ENCODE results near the gene GRB7.
A peak's percentile ranks its signal among the peaks of the same experiment; 100 is the strongest.

Gene GRB7

DNA sequence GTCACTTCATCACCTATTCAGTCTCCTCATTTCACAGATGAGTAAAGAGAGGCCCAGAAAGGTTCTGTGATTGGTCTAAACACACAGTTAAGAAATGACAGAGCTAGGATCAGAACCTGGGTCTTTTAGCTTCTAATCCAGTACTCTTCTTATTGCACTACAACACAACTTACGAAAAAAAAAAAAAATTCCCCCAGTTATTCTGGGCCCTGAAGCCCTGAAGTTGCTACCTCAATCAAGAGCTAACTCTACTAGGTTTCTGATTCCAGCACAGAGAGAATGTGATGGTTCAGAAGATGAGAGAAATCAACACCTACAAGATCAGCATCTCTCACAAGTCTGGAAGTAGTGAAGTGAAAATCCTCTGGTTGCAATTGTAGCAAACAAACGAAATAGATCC is 37.3 kb downstream of the GRB7 start:
- DNase-seq, result no peak

DNA sequence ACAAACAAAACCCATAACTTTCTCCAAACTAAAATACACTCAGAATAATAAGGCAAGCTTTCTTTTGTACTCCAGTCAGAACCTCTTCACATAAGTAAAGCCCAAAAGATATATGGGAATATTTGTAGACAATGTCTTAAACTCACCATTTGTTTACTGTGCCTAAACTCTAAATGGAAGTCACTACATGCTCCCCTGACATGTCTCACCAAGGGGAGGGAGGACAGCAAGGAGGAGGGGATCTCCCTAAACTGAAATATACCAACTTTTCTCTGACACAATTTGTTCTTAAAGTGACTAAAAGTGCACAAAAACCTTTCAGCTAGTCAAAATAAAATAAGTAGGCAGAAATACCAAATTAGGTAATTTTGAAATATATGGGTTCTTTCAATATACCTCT is 38.5 kb downstream of the GRB7 start:
- no peak for DNase-seq

DNA sequence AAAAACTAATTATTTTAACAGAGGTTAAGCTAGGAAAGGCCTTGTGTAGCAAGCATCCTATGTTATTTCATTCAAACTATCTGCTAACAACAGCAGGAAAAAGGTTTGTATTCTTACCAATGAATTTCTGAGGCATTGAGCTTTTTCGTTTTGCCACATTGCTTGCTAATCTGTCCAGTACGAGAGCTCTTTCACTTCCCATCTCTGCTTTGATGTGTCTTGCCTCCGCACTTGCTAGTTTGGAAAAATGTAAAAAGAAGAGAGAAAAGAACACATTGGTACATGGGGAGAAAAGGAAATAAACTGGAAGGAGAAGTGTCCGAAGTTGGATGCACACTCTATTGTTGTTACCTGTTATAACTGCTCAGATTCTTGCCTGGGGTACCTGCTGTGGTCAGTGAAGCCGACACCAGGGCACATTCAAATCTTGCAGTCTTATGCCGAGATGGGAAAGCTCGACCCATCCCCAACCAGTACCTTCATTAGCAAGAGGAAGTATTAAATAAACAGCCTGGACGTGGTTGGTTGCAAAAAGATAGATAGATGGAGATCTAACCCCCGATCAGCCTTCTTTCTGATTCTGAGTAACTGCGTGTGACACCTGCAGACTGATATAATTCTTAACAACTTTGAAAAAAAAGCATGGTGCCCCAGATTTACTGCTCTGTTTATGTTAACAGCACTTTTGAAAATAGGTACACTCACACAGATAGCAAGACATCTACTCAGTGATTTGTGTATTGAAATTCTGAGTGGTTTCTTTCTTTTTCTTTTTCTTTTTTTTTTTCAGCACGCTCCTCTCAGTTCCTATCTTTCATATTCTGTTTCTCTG is 40.0 kb downstream of the GRB7 start:
- DNase-seq, result no peak

DNA sequence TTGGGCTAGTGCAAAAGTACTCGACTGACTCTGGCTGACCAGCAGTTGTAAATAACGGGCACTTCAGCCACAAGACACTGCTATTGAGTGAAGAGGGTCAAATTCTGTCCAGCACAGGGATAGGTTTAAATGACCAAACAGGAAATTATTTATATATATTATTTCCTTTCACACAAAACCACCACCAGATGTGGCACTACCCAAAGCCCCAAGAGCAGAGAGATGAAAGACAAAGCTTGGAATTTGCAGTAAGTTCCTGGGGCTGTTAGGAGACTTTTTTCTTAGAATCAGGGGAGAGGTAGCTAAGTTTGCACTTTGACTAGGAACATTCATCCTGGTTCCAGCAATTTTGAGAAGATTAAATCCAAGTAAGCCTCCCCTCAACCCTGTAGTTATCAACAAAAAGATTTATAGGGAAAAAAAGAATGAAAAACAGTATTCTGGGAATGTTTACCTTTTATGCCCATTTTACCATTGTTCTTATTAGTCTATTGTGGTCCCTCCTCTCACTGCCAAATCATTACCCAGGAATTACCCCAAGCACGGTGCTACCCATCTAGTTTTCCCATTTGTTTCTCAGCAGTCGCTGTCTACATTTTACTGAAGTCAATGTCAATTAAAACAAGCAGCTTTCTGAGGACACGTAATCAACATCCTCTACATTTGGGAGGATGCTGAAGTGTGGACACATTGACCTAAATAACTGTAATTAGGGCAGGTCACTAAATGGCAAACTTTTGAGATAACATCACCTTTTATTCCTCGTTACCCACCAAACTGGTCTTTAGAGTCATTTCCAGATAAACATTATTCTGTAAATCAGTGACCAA is 43.5 kb downstream of the GRB7 start:
- DNase-seq, result no peak

DNA sequence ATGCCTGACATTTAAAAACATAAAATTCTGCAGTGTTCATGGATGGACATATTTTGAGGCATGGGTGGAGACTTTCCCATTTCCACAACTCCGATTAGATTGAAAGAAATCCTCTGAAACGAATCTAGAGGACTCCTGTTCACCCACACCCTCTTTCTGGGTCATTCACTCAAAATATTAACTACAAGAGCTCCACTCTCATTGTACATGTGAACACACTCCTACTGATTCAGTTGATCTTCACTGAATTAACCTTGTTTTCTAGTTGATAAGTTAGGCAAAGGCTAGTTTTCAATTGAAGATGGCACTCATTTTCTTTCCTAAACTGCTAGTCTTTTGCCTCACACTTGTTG is 44.1 kb downstream of the GRB7 start:
- DNase-seq, result no peak

DNA sequence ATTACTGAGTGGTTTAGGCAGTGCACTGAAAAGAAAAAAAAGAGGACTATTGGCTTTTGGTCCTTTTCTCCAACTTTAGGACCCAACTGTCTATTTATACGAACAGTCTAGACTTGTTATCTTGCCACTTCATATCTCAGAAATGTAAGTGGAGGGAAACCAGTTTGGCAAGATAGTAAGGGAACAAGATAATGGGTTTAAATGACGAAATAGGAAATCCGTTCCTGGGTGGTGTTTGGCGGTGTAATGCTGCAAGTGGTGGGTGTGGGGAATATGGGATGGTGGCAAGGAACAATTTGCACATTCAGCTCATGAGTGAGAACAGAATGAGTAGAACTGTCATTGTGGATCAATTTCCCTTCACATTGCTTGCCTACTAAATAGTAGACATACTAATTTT is 44.7 kb downstream of the GRB7 start:
- no peak for DNase-seq

DNA sequence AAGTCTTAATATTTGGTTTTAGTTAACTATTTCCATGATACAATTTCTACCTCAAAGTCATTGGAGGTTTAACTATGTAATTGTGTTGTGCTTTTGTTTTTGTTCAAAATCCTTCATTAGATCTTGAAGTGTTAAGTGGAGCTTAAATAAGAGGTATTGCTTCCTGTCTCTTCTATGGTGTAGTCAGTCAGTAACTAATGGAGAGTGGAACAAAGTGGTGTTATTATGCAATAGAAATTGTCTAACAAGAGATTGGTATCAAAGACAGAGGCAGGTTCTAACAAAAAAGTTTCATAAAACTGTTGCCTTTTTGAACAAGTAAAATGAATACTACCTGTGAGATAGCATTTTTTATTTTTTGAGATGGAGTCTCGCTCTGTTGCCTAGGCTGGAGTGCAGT is 45.2 kb downstream of the GRB7 start:
- no peak for DNase-seq

DNA sequence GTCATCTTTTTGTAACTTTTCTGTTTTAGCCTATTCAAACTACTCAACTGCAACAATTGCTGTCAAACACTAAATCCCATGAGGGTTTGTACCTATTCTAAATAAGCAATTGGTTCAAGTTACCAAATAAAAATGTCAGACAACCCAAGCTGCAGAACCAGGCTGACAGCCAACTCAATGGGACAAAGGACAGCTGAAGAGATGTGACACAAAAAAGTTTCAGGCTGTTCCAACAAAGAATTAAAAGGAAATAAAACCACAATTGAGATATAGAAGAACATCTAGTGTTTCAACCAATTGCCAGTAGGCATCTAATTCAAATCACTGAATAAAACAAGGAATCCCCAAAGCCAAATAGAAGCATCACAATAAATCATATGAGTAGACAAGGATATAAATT is 49.3 kb downstream of the GRB7 start:
- DNase-seq, result no peak

DNA sequence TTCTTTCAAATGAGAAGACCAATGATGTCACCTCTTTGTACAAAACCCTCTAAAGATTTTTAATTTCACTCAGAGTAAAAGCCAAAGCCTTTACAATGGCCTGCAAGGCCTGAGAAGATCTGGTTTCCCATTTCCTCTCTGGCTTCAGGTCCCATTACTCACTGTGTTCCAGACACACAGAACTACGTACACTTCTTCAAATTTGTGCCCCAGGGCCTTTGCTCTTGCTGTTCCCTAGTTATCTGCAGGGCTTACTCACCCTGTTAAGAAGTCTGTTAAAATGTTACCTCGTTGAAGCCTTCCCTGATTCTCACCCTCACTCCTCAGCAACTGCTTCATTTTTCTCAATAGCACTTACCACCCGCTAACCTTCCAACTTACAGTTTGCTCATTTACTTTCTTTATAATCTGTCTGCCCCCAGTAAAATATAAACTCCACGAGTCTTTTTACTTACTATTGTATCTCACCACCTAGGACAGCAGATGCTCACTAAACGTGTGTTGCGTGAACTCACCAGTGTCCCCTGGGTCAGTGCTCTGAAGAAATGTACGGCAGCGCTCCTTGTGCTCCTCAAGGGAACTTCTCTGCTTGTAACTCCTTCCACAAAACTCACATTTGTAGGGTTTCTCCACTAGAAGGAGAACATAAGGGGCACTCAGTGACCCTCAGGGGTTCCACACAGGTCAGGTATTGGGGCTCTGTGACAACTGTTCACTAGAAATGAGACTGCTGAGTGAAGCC is 50.2 kb downstream of the GRB7 start:
- DNase-seq, result no peak

DNA sequence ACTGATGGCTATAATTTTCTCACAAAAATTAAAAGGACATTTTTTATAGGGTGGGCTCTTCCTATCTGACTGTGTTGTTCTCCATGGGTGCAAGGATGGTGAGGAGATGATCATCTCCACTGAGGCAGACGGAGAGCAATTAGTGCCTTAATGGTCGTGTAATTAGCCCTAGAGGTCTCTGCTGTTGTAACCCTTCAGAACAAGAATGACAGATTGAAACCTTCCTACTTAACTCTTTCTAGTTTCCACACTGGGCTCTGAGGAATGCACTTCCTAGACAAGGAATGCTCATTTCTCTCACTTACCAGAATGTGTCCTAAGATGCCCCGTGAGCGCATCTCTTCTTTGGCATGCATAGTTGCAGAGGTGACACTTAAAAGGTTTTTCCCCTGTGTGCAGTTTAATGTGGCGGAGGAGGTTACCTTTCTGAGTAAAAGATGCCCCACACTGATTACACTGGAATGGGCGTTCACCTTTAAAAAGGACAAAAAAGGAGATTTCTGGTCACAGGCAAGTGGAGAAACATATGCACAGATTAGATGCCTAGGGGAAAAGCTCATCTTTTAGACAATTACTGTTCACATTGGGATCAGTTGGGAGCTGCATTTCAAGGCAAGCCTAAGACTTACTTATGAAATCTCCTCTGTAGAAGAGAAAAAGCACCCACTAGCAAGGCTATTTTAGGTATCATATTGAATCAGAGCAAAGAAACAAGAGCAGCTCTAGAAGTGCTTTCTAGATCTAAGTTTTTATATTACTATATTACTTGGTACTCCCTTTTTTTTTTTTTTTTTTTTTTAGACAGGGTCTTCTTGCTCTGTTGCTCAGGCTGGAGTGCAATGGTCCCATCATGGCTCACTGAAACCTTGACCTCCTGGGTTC is 53.6 kb downstream of the GRB7 start:
- DNase-seq, result peak; percentile 46 to 62

DNA sequence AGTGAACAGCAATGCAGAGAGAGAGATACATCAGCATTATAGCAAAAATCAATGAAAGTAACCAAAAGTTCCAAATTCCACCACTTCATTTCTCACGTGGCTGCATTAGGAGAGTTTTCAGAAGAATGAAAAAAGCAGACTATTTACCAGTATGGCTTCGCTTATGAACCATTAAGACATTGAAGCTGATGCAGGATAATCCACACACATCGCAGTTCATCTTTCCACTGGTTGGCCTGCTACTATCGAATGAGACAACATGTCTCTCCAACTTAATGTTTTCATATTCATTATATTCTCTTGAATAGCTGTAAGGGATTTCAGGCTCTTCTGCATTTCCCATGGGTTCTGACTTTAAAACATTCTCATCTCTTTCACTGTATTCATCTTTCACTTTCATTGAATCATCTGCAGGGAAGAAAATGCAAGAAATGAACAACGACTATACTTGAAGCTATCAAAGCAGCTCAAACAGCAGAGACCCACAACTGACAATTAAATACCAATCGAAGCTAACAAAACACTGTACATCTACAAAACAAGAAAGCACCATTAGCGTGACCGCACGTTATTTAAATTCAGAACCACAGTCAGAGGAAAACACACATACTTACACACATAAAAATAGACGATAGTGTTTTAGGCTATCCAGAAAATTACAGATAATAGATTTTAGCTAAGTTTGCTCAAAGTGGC is 54.9 kb downstream of the GRB7 start:
- DNase-seq, result no peak

DNA sequence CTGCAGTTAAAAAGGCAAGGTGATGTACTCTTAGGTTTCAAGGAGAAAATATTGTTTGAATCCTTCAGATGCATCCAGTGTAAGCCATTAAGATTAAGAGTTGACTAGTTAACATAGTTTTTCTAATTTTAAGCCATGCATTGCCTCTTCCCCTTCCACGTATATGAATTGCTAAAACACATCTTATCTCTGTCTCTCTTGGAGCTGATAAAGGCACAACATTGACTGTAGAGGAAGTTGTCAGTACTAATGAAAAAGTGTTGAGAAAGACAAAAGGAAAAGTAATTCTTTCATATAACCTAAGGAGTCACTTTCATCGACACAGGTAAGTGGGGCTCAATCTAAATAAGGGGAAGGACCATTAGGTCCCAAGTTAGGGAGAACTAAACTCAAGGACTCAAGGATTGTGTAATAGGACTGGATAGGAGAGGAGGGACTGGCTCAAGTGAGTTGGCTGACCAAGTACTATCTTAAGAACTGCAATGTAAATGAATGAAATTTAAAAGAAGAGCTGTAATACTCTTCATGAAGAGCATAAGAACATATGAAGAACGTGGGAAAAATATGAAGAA is 55.6 kb downstream of the GRB7 start:
- DNase-seq, result no peak

DNA sequence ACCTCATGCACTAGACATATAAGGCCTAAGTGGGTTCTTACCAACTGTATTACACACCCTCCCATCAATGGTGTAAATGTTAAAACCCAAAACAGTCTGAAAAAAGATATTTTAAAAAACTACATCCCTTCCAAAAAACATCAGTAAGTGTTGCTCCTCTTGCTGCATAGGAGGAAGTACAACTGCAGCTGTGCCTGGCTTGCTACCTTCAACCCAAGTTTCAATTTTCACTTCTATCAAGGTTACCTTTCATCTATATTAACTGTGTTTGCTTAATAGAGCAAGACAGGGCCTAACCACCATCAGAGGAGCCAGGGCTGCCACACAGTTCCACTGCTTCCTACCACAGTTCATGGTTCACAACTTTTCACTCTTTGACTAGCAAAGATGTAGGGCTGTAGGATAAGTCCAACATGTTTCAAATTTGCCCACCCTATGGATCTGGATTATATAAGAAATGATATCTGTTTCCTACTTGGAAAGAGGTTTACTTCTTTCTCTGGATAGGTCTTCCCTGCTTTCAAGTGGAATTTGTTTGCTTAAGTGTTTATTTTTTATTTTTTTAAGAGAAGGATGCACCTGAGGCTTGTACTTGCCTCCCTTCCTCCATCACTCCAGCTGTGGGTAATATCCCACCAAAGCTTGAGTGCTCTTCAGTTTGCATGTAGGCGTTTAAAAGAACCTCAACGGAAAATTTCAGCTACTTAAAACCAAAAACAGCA is 56.7 kb downstream of the GRB7 start:
- no peak for DNase-seq
